Gastrocnemius medialis (tissue), 4 donors: Measurements from ENCODE around the gene NCEH1.

Experiments
- POLR2A ChIP-seq, 2 donors: fragments of 450-650 bp; IDR thresholded peaks; one replicate each; pipeline ENCODE4 v1.6.1; 2017; ENCODE audit warnings: antibody characterized with exemption in 2 of 2, mild to moderate bottlenecking in 2 of 2, moderate library complexity in 2 of 2
- TF ChIP-seq, protein P1 (sequence below), 5 experiments: fragments of 450-650 bp in 3 of 5; fragments of 200-600 bp in 2 of 5; sonication (generic) in 2 of 5; IDR thresholded peaks in 4 of 5; conservative IDR thresholded peaks in 1 of 5; 1 replicate in 4 of 5; 2 replicates in 1 of 5; pipeline ENCODE4 v1.5.1; 2016 to 2019; ENCODE audit warnings: antibody characterized with exemption in 5 of 5, mild to moderate bottlenecking in 3 of 5, moderate library complexity in 3 of 5

DNA sequence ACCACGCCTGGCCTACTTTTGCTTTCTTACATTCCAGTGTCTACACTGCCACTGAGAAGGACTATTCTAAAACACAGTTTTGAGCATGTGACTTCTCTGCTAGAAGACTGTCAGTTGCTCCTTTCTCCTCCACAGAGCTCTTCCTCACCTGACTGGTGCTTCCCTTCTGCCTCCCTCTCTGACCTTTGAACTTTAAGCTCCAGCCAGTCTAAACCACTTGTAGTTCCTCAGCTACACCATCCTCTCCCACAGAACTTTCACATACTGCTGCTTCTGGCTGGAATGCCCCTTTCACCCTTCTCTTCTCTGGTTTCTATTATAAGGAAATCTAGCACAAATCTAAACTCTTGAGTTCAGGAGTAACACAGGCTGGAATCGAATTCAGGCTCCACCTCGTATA is 9.1 kb downstream of the NCEH1 start:
- TF ChIP-seq, protein P1, sequence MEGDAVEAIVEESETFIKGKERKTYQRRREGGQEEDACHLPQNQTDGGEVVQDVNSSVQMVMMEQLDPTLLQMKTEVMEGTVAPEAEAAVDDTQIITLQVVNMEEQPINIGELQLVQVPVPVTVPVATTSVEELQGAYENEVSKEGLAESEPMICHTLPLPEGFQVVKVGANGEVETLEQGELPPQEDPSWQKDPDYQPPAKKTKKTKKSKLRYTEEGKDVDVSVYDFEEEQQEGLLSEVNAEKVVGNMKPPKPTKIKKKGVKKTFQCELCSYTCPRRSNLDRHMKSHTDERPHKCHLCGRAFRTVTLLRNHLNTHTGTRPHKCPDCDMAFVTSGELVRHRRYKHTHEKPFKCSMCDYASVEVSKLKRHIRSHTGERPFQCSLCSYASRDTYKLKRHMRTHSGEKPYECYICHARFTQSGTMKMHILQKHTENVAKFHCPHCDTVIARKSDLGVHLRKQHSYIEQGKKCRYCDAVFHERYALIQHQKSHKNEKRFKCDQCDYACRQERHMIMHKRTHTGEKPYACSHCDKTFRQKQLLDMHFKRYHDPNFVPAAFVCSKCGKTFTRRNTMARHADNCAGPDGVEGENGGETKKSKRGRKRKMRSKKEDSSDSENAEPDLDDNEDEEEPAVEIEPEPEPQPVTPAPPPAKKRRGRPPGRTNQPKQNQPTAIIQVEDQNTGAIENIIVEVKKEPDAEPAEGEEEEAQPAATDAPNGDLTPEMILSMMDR (IDR thresholded peaks at IDR 0.05 in 4 of 5, conservative IDR thresholded peaks at IDR 0.05 in 1 of 5) = no peak
- no peak for TF ChIP-seq POLR2A (IDR thresholded peaks at IDR 0.05)
